ENCODE data around the gene RNF150.

The RNF150 gene

DNA sequence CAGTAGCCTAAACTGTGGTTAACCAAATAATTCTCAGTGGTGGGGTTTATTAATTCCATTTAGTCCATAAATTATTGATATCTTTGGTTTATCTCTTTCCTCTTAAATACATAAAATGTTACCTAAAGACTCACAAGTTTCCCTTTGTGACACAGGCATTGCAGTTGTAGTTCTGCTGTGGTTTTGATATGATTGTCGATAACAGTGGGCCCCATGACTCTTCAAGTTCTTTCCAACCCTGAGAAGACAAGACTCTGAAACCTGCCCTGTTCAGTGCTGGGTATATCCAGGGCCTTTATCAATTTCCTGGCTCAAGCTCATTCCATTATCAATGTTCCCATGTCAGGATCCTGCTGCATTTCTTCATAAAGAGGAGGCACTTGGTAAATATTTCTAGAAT lies 259.2 kb downstream of the RNF150 start:
- H3K4me1 ChIP-seq (ENCODE audit: control insufficient read depth in 2 of 2, insufficient read depth in 2 of 2, low read length in 2 of 2) = no peaks in the 10 kb centered on the region
- H3K27ac ChIP-seq (ENCODE audit: low read depth in 2 of 2, low read length in 2 of 2) = no peak overlapping the region
- peaks cover 0 to 3% of the 10 kb centered on the region in 2 donors for H3K27me3 ChIP-seq (ENCODE audit: control insufficient read depth in 2 of 2, insufficient read depth in 2 of 2, low read length in 2 of 2)
- no peak overlapping the region for H3K4me3 ChIP-seq (ENCODE audit: low read length in 2 of 2)
- H3K36me3 ChIP-seq (ENCODE audit: control insufficient read depth in 2 of 2, insufficient read depth in 2 of 2, low read length in 2 of 2) = no peaks in the 10 kb centered on the region
- H3K9me3 ChIP-seq (ENCODE audit: control insufficient read depth in 2 of 2, low read length in 2 of 2) = no peaks in the 10 kb centered on the region
- no peak overlapping the region for H3K9ac ChIP-seq (ENCODE audit: low read depth in 1 of 2, low read length in 2 of 2)

DNA sequence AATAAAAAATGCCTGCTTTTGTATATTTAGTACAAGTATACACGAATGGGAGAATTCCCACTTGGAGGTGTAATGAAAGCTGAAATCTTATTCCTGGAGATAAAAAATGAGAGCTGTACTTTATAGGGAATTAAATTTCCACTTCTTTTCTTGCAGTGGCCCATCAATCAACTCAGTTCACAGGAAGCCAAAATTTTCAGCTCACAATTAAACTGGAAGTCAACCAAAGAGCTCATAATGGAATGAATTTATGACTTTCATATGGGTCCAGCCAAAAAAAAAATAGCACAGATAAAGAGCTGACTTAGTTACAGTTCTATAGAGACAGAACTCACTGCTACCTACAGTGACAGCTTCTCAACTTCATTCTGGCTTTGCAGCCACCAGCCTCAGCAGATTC lies 261.9 kb downstream of the RNF150 start:
- no peaks in the 10 kb centered on the region for H3K4me1 ChIP-seq (ENCODE audit: control insufficient read depth in 2 of 2, insufficient read depth in 2 of 2, low read length in 2 of 2)
- no peaks in the 10 kb centered on the region for H3K36me3 ChIP-seq (ENCODE audit: control insufficient read depth in 2 of 2, insufficient read depth in 2 of 2, low read length in 2 of 2)
- no peaks in the 10 kb centered on the region for H3K9me3 ChIP-seq (ENCODE audit: control insufficient read depth in 2 of 2, low read length in 2 of 2)
- no peak overlapping the region for H3K9ac ChIP-seq (ENCODE audit: low read depth in 1 of 2, low read length in 2 of 2)
- no peak overlapping the region for H3K27ac ChIP-seq (ENCODE audit: low read depth in 2 of 2, low read length in 2 of 2)
- H3K4me3 ChIP-seq (ENCODE audit: low read length in 2 of 2) = no peak overlapping the region
- H3K27me3 ChIP-seq (ENCODE audit: control insufficient read depth in 2 of 2, insufficient read depth in 2 of 2, low read length in 2 of 2) = peaks cover 0 to 7% of the 10 kb centered on the region in 2 donors

DNA sequence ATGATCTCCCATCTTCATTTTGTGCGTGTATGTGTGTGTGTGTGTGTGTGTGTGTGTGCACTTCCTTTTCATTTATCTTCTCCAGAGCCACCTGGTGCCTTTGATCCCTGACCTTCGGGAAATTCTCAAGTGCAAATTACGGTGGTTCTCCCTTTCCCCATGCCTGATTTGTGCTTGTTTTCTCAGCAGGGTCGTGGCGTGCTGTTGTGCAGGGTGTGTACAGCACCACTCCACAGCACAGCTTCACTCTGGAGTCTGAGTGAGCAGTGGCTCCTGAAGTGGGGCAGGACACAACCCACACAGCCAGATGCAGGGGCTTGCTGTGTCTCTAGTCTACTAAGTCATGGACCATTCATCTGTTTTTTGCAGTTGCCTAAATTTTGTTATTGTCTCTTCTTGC lies 262.8 kb downstream of the RNF150 start:
- Histone ChIP-seq H3K9me3 (ENCODE audit: control insufficient read depth in 2 of 2, low read length in 2 of 2) (no peaks in the 10 kb centered on the region), H3K4me3 (ENCODE audit: low read length in 2 of 2) (no peak overlapping the region), H3K27me3 (ENCODE audit: control insufficient read depth in 2 of 2, insufficient read depth in 2 of 2, low read length in 2 of 2) (peaks cover 0 to 7% of the 10 kb centered on the region in 2 donors), H3K27ac (ENCODE audit: low read depth in 2 of 2, low read length in 2 of 2) (no peak overlapping the region), H3K4me1 (ENCODE audit: control insufficient read depth in 2 of 2, insufficient read depth in 2 of 2, low read length in 2 of 2) (no peaks in the 10 kb centered on the region), H3K9ac (ENCODE audit: low read depth in 1 of 2, low read length in 2 of 2) (no peak overlapping the region), H3K36me3 (ENCODE audit: control insufficient read depth in 2 of 2, insufficient read depth in 2 of 2, low read length in 2 of 2) (no peaks in the 10 kb centered on the region)

DNA sequence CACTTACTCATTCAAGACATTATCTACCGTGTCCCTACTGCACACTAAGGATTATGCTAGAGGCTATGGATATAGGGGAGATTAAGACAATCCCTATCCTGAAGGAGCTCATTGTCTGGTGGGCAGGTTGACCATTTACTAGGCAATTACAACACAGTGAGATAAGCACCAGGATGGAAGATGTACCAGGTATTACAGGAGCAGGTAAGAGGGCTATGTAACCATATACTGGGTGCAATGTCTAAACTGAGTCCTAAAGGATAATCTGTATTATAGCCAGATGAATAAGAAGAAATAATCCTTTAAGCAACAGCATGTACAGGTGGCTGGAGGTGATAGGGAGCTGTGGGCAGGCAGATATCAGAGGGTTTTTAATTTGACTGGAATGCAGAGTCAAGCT lies 263.8 kb downstream of the RNF150 start:
- H3K36me3 ChIP-seq (ENCODE audit: control insufficient read depth in 2 of 2, insufficient read depth in 2 of 2, low read length in 2 of 2) = no peaks in the 10 kb centered on the region
- H3K4me3 ChIP-seq (ENCODE audit: low read length in 2 of 2) = no peak overlapping the region
- H3K27me3 ChIP-seq (ENCODE audit: control insufficient read depth in 2 of 2, insufficient read depth in 2 of 2, low read length in 2 of 2) = peaks cover 0 to 7% of the 10 kb centered on the region in 2 donors
- no peak overlapping the region for H3K27ac ChIP-seq (ENCODE audit: low read depth in 2 of 2, low read length in 2 of 2)
- no peaks in the 10 kb centered on the region for H3K4me1 ChIP-seq (ENCODE audit: control insufficient read depth in 2 of 2, insufficient read depth in 2 of 2, low read length in 2 of 2)
- H3K9me3 ChIP-seq (ENCODE audit: control insufficient read depth in 2 of 2, low read length in 2 of 2) = no peaks in the 10 kb centered on the region
- H3K9ac ChIP-seq (ENCODE audit: low read depth in 1 of 2, low read length in 2 of 2) = no peak overlapping the region

DNA sequence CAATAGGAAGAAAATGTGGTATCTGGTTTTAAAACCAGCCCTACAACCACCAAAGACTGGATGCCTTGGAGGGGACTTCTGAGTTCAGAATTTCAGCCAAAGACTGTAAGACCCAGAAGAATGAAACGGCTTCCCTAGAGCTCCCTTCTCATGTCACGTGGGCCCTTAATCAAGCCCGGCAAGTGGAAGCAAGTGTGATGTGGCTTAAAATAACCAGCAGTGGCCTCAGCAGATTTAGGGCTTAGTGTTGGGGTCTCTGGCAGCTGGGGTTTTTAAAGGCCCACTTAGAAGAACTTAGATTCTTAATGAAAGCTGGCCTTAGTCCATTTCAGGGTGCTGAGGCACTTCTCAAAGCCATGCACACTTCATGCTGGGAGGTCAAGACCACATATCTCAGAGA lies 265.9 kb downstream of the RNF150 start:
- Histone ChIP-seq H3K9me3 (ENCODE audit: control insufficient read depth in 2 of 2, low read length in 2 of 2) (no peaks in the 10 kb centered on the region), H3K9ac (ENCODE audit: low read depth in 1 of 2, low read length in 2 of 2) (no peak overlapping the region), H3K4me3 (ENCODE audit: low read length in 2 of 2) (no peak overlapping the region), H3K4me1 (ENCODE audit: control insufficient read depth in 2 of 2, insufficient read depth in 2 of 2, low read length in 2 of 2) (no peaks in the 10 kb centered on the region), H3K27ac (ENCODE audit: low read depth in 2 of 2, low read length in 2 of 2) (no peak overlapping the region), H3K27me3 (ENCODE audit: control insufficient read depth in 2 of 2, insufficient read depth in 2 of 2, low read length in 2 of 2) (peaks cover 0 to 7% of the 10 kb centered on the region in 2 donors), H3K36me3 (ENCODE audit: control insufficient read depth in 2 of 2, insufficient read depth in 2 of 2, low read length in 2 of 2) (no peaks in the 10 kb centered on the region)

DNA sequence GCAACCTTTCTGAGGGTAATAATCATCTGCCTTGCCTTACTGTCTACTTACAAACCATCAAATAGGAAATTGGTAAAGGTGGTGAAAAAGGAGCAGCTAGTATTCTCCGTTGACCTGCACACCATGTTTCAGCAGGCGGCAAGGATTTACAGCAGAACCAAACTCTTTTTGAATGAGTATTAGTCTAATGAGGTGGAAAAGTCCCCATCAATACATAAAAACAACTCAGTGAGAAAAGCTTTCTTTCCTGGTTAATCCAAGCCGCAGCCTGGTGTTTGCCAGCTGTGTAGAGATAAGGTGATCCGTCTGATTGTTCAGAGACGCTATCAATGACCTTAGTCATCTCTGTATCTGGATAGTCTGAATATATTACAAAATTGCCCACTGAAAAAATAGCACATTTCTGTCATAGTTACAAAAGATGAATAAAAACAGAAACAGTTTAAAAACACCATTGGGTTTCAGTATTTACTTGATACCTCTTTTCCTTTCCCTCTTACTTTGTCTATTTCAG lies 266.7 kb downstream of the RNF150 start:
- Histone ChIP-seq H3K36me3 (ENCODE audit: control insufficient read depth in 2 of 2, insufficient read depth in 2 of 2, low read length in 2 of 2) (no peaks in the 10 kb centered on the region), H3K9ac (ENCODE audit: low read depth in 1 of 2, low read length in 2 of 2) (no peak overlapping the region), H3K27ac (ENCODE audit: low read depth in 2 of 2, low read length in 2 of 2) (no peak overlapping the region), H3K9me3 (ENCODE audit: control insufficient read depth in 2 of 2, low read length in 2 of 2) (no peaks in the 10 kb centered on the region), H3K4me1 (ENCODE audit: control insufficient read depth in 2 of 2, insufficient read depth in 2 of 2, low read length in 2 of 2) (no peaks in the 10 kb centered on the region), H3K4me3 (ENCODE audit: low read length in 2 of 2) (no peak overlapping the region), H3K27me3 (ENCODE audit: control insufficient read depth in 2 of 2, insufficient read depth in 2 of 2, low read length in 2 of 2) (peaks cover 0 to 7% of the 10 kb centered on the region in 2 donors)

DNA sequence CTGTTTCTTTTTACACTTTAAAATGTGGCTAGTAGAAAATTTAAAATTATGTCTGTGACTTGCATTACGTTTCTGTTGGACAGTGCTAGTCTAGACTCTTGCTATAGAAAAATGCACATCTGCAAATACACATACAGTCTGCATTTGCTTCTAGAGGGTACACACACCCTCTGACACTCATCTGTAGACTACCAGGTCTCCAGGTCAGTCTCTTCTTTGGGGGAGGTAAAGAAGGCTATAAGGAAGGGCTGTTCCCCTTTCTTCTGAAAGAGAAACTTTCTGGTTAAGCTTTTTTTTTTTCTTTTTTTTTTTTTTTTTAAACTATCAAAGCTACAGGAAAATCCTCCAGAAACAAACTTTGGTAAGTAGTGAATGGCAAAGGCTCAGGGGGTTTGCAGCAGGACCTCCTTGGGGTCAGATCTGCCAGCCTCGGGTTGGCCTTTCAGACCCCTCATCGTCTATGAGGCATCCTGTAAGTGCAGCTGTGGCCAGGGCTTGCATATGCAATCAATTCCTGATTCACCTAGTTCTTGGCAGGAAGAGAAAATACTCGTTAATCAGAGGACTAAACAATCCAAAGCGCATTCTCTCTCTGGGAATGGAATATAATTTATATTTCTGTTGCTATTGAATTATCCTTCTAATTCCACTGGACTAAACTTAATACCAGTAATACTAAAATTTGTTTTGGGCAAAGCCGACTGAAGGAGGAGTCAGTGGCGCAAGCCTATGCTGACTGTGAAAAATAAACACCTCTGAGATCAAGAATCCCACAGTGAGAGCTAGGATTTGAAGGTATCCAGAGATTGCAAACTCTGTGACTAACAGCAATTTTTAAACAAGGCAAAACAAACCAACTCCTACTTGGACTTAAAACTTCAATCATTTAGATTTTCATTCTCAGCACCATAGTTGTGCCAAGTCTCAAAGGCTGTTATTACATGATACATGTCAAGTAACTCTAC lies 267.7 kb downstream of the RNF150 start:
- no peaks in the 10 kb centered on the region for H3K9me3 ChIP-seq (ENCODE audit: control insufficient read depth in 2 of 2, low read length in 2 of 2)
- no peaks in the 10 kb centered on the region for H3K4me1 ChIP-seq (ENCODE audit: control insufficient read depth in 2 of 2, insufficient read depth in 2 of 2, low read length in 2 of 2)
- no peak overlapping the region for H3K9ac ChIP-seq (ENCODE audit: low read depth in 1 of 2, low read length in 2 of 2)
- no peaks in the 10 kb centered on the region for H3K36me3 ChIP-seq (ENCODE audit: control insufficient read depth in 2 of 2, insufficient read depth in 2 of 2, low read length in 2 of 2)
- no peak overlapping the region for H3K4me3 ChIP-seq (ENCODE audit: low read length in 2 of 2)
- H3K27ac ChIP-seq (ENCODE audit: low read depth in 2 of 2, low read length in 2 of 2) = no peak overlapping the region
- peaks cover 0 to 7% of the 10 kb centered on the region in 2 donors for H3K27me3 ChIP-seq (ENCODE audit: control insufficient read depth in 2 of 2, insufficient read depth in 2 of 2, low read length in 2 of 2)

DNA sequence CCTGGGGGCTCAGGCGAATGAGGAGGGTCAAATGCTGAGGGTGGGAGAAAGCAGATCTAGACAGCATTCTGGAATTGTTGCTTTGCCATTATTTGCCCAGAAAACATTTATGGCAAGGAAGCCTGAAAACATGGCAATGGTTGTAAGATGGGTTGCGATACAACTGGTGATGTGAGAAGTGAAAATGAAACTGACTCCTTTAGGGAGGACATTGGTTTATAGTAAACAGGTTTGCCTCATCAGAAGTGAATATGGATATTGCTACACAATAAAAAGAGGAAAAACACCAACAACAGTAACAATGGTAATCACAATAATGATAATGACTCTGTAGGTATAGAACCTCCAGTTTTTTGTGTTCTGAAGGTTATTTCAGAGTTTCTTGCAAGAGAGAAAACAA lies 270.1 kb downstream of the RNF150 start:
- Histone ChIP-seq H3K36me3 (ENCODE audit: control insufficient read depth in 2 of 2, insufficient read depth in 2 of 2, low read length in 2 of 2) (no peaks in the 10 kb centered on the region), H3K9ac (ENCODE audit: low read depth in 1 of 2, low read length in 2 of 2) (no peak overlapping the region), H3K4me1 (ENCODE audit: control insufficient read depth in 2 of 2, insufficient read depth in 2 of 2, low read length in 2 of 2) (no peaks in the 10 kb centered on the region), H3K27ac (ENCODE audit: low read depth in 2 of 2, low read length in 2 of 2) (no peak overlapping the region), H3K4me3 (ENCODE audit: low read length in 2 of 2) (no peak overlapping the region), H3K27me3 (ENCODE audit: control insufficient read depth in 2 of 2, insufficient read depth in 2 of 2, low read length in 2 of 2) (peaks cover 0 to 3% of the 10 kb centered on the region in 2 donors), H3K9me3 (ENCODE audit: control insufficient read depth in 2 of 2, low read length in 2 of 2) (no peaks in the 10 kb centered on the region)

DNA sequence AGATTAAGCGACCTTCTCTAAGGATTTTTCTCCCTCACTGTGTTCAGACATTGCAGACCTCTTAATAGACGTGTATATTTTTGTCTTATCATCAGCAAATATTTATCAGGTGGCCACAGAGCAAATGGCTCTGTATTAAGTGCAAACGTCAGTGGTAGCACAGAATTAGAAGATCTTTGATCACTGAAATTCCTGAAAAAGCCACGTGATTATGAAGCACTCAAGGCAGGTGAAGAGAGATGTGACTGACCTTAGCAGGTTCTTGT lies 271.2 kb downstream of the RNF150 start:
- Histone ChIP-seq H3K4me1 (ENCODE audit: control insufficient read depth in 2 of 2, insufficient read depth in 2 of 2, low read length in 2 of 2) (no peaks in the 10 kb centered on the region), H3K27ac (ENCODE audit: low read depth in 2 of 2, low read length in 2 of 2) (no peak overlapping the region), H3K9ac (ENCODE audit: low read depth in 1 of 2, low read length in 2 of 2) (no peak overlapping the region), H3K4me3 (ENCODE audit: low read length in 2 of 2) (no peak overlapping the region), H3K36me3 (ENCODE audit: control insufficient read depth in 2 of 2, insufficient read depth in 2 of 2, low read length in 2 of 2) (no peaks in the 10 kb centered on the region), H3K9me3 (ENCODE audit: control insufficient read depth in 2 of 2, low read length in 2 of 2) (no peaks in the 10 kb centered on the region), H3K27me3 (ENCODE audit: control insufficient read depth in 2 of 2, insufficient read depth in 2 of 2, low read length in 2 of 2) (no peaks in the 10 kb centered on the region)

DNA sequence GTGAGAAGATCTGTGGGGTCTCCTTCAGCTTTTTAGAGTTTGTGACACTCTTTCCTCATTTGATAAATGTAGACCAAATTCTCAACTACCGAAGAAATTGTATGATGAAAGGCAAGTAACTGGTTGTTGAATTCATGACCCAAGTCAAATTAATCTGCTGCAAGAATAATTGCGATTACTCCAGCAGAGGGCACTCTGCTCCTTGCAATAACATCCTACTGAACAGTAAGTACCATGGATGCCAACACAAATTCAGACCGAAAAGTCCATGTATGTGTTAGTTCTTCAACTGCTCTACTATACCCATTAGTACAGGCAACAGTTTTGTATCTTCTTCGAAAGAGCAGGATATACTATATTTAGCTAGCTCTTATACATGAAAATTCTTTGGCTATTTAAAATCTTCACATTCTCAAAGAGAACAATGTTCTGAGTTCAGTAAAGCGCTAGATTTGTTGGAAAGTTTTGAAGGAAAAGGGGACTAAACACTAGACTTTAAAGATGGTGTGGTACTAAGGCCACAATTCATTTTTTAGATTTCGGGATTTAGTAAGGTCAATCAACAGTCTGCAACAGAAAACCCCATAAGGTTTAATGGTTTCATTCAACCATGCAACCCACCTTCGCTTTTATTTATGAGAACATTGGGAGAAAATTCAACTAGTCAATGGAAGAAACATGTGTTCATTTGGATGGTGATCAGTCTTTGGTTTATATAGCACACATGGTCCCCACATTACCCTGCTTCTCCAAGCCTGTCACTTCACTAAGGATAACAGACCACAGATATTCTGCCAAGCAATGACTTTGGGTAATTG lies 271.7 kb downstream of the RNF150 start:
- Histone ChIP-seq H3K27ac (ENCODE audit: low read depth in 2 of 2, low read length in 2 of 2) (no peak overlapping the region), H3K9me3 (ENCODE audit: control insufficient read depth in 2 of 2, low read length in 2 of 2) (no peaks in the 10 kb centered on the region), H3K4me3 (ENCODE audit: low read length in 2 of 2) (no peak overlapping the region), H3K9ac (ENCODE audit: low read depth in 1 of 2, low read length in 2 of 2) (no peak overlapping the region), H3K36me3 (ENCODE audit: control insufficient read depth in 2 of 2, insufficient read depth in 2 of 2, low read length in 2 of 2) (no peaks in the 10 kb centered on the region), H3K4me1 (ENCODE audit: control insufficient read depth in 2 of 2, insufficient read depth in 2 of 2, low read length in 2 of 2) (no peaks in the 10 kb centered on the region), H3K27me3 (ENCODE audit: control insufficient read depth in 2 of 2, insufficient read depth in 2 of 2, low read length in 2 of 2) (no peaks in the 10 kb centered on the region)

Data from mucosa of rectum (tissue), 2 donors.